ENCODE data around the gene AGPS. TPM values are rescaled to one million over a fixed set of nuclear protein-coding genes. Genes with fewer than 3 reads are reported as not detected.

The AGPS gene
- total RNA-seq, 2 donors from 2014 or later = 38.8 to 44.6 TPM

- H3K9me3 Mint-ChIP-seq = no peaks in the 10 kb centered on the region
- ATAC-seq (replicated peaks in 1 of 2) = no peak
- DNase-seq = no peak
- no peaks in the 10 kb centered on the region for H3K4me1 Mint-ChIP-seq (ENCODE audit: low read depth)
- peaks cover 0 to 2% of the 10 kb centered on the region in 2 donors for H3K36me3 Mint-ChIP-seq (ENCODE audit: insufficient read depth in 2 of 2)
- no peak overlapping the region for H3K4me3 Mint-ChIP-seq
- no peaks in the 10 kb centered on the region for H3K27me3 Mint-ChIP-seq (ENCODE audit: low read depth)
- no peak overlapping the region for H3K27ac Mint-ChIP-seq
These were observed 140.0 kb downstream of the AGPS start for GRCh38 chr2:177532567-177532966.

GRCh38 chr2:177533253-177533652, 140.7 kb downstream of the AGPS start:
- no peak for ATAC-seq (replicated peaks in 1 of 2)
- no peaks in the 10 kb centered on the region for H3K4me1 Mint-ChIP-seq (ENCODE audit: low read depth)
- no peaks in the 10 kb centered on the region for H3K9me3 Mint-ChIP-seq
- no peak for DNase-seq
- H3K36me3 Mint-ChIP-seq (ENCODE audit: insufficient read depth in 2 of 2) = peaks cover 0 to 2% of the 10 kb centered on the region in 2 donors
- H3K4me3 Mint-ChIP-seq = no peak overlapping the region
- H3K27ac Mint-ChIP-seq = no peak overlapping the region
- no peaks in the 10 kb centered on the region for H3K27me3 Mint-ChIP-seq (ENCODE audit: low read depth)

- ATAC-seq (replicated peaks in 1 of 2) = no peak
- no peaks in the 10 kb centered on the region for H3K36me3 Mint-ChIP-seq (ENCODE audit: insufficient read depth in 2 of 2)
- H3K4me1 Mint-ChIP-seq (ENCODE audit: low read depth) = no peaks in the 10 kb centered on the region
- no peak overlapping the region for H3K4me3 Mint-ChIP-seq
- no peak overlapping the region for H3K27ac Mint-ChIP-seq
- H3K9me3 Mint-ChIP-seq = no peaks in the 10 kb centered on the region
- no peak for DNase-seq
- H3K27me3 Mint-ChIP-seq (ENCODE audit: low read depth) = no peaks in the 10 kb centered on the region
These were observed 142.4 kb downstream of the AGPS start for GRCh38 chr2:177535000-177535399.

GRCh38 chr2:177535958-177536504, 143.5 kb downstream of the AGPS start:
- ATAC-seq (replicated peaks in 1 of 2) (no peak), DNase-seq (no peak)
- H3K27me3 Mint-ChIP-seq (ENCODE audit: low read depth) = no peaks in the 10 kb centered on the region
- H3K4me3 Mint-ChIP-seq = no peak overlapping the region
- H3K36me3 Mint-ChIP-seq (ENCODE audit: insufficient read depth in 2 of 2) = no peaks in the 10 kb centered on the region
- H3K9me3 Mint-ChIP-seq = no peaks in the 10 kb centered on the region
- no peak overlapping the region for H3K27ac Mint-ChIP-seq
- H3K4me1 Mint-ChIP-seq (ENCODE audit: low read depth) = peaks cover 5% of the 10 kb centered on the region

GRCh38 chr2:177537213-177537612, 144.6 kb downstream of the AGPS start:
- H3K27ac Mint-ChIP-seq = no peak overlapping the region
- H3K27me3 Mint-ChIP-seq (ENCODE audit: low read depth) = no peaks in the 10 kb centered on the region
- H3K4me1 Mint-ChIP-seq (ENCODE audit: low read depth) = peaks cover 5% of the 10 kb centered on the region
- ATAC-seq (replicated peaks in 1 of 2) (no peak), DNase-seq (no peak)
- H3K36me3 Mint-ChIP-seq (ENCODE audit: insufficient read depth in 2 of 2) = no peaks in the 10 kb centered on the region
- H3K4me3 Mint-ChIP-seq = no peak overlapping the region
- H3K9me3 Mint-ChIP-seq = no peaks in the 10 kb centered on the region

GRCh38 chr2:177537636-177538035, 145.1 kb downstream of the AGPS start:
- Mint-ChIP-seq H3K27ac (no peak overlapping the region), H3K4me1 (ENCODE audit: low read depth) (peaks cover 5% of the 10 kb centered on the region), H3K36me3 (ENCODE audit: insufficient read depth in 2 of 2) (no peaks in the 10 kb centered on the region), H3K4me3 (no peak overlapping the region), H3K27me3 (ENCODE audit: low read depth) (no peaks in the 10 kb centered on the region), H3K9me3 (no peaks in the 10 kb centered on the region)
- DNase-seq (no peak), ATAC-seq (replicated peaks in 1 of 2) (no peak)

- H3K36me3 Mint-ChIP-seq (ENCODE audit: insufficient read depth in 2 of 2) = no peaks in the 10 kb centered on the region
- no peak for ATAC-seq (replicated peaks in 1 of 2)
- H3K4me3 Mint-ChIP-seq = no peak overlapping the region
- H3K27me3 Mint-ChIP-seq (ENCODE audit: low read depth) = no peaks in the 10 kb centered on the region
- H3K9me3 Mint-ChIP-seq = no peaks in the 10 kb centered on the region
- no peak for DNase-seq
- no peak overlapping the region for H3K27ac Mint-ChIP-seq
- H3K4me1 Mint-ChIP-seq (ENCODE audit: low read depth) = peaks cover 5% of the 10 kb centered on the region
These were observed 145.8 kb downstream of the AGPS start for GRCh38 chr2:177538323-177538722.

- Mint-ChIP-seq H3K27ac (no peak overlapping the region), H3K9me3 (no peaks in the 10 kb centered on the region), H3K27me3 (ENCODE audit: low read depth) (no peaks in the 10 kb centered on the region), H3K4me1 (ENCODE audit: low read depth) (peaks cover 5% of the 10 kb centered on the region), H3K36me3 (ENCODE audit: insufficient read depth in 2 of 2) (no peaks in the 10 kb centered on the region), H3K4me3 (no peak overlapping the region)
- DNase-seq = no peak
- peak in 1 of 2 donors; percentile 30 for ATAC-seq (replicated peaks in 1 of 2)
These were observed 147.7 kb downstream of the AGPS start for GRCh38 chr2:177540283-177540682.

GRCh38 chr2:177541258-177541991, 148.9 kb downstream of the AGPS start:
- H3K36me3 Mint-ChIP-seq (ENCODE audit: insufficient read depth in 2 of 2) = peaks cover 0 to 2% of the 10 kb centered on the region in 2 donors
- ATAC-seq (replicated peaks in 1 of 2) (no peak), DNase-seq (no peak)
- no peak overlapping the region for H3K4me3 Mint-ChIP-seq
- H3K9me3 Mint-ChIP-seq = peaks cover 0 to 2% of the 10 kb centered on the region in 2 donors
- H3K27me3 Mint-ChIP-seq (ENCODE audit: low read depth) = no peaks in the 10 kb centered on the region
- H3K4me1 Mint-ChIP-seq (ENCODE audit: low read depth) = peaks cover 5% of the 10 kb centered on the region
- H3K27ac Mint-ChIP-seq = no peak overlapping the region

GRCh38 chr2:177542396-177542795, 149.8 kb downstream of the AGPS start:
- Mint-ChIP-seq H3K9me3 (peaks cover 0 to 4% of the 10 kb centered on the region in 2 donors), H3K27me3 (ENCODE audit: low read depth) (no peaks in the 10 kb centered on the region), H3K36me3 (ENCODE audit: insufficient read depth in 2 of 2) (peaks cover 0 to 2% of the 10 kb centered on the region in 2 donors), H3K4me3 (no peak overlapping the region), H3K4me1 (ENCODE audit: low read depth) (peaks cover 11% of the 10 kb centered on the region), H3K27ac (no peak overlapping the region)
- ATAC-seq (replicated peaks in 1 of 2) (no peak), DNase-seq (no peak)

GRCh38 chr2:177543007-177543760, 150.6 kb downstream of the AGPS start:
- peaks cover 15% of the 10 kb centered on the region for H3K4me1 Mint-ChIP-seq (ENCODE audit: low read depth)
- H3K27me3 Mint-ChIP-seq (ENCODE audit: low read depth) = no peaks in the 10 kb centered on the region

GRCh38 chr2:177545143-177545542, 152.6 kb downstream of the AGPS start:
- Mint-ChIP-seq H3K4me1 (ENCODE audit: low read depth) (peaks cover 15% of the 10 kb centered on the region), H3K27me3 (ENCODE audit: low read depth) (no peaks in the 10 kb centered on the region), H3K9me3 (peaks cover 0 to 4% of the 10 kb centered on the region in 2 donors), H3K27ac (peak overlapping the region; percentile 13), H3K36me3 (ENCODE audit: insufficient read depth in 2 of 2) (peaks cover 0 to 2% of the 10 kb centered on the region in 2 donors), H3K4me3 (no peak overlapping the region)
- ATAC-seq (replicated peaks in 1 of 2) (no peak), DNase-seq (no peak)

More at GRCh38 chr2:177543007-177543760, 150.6 kb downstream of the AGPS start:
- Mint-ChIP-seq H3K27ac (no peak overlapping the region), H3K9me3 (peaks cover 0 to 4% of the 10 kb centered on the region in 2 donors), H3K4me3 (no peak overlapping the region), H3K36me3 (ENCODE audit: insufficient read depth in 2 of 2) (peaks cover 0 to 2% of the 10 kb centered on the region in 2 donors)
- ATAC-seq (replicated peaks in 1 of 2) = no peak
- DNase-seq = no peak

GRCh38 chr2:177545981-177546585, 153.5 kb downstream of the AGPS start:
- DNase-seq (no peak), ATAC-seq (replicated peaks in 1 of 2) (no peak)
- Mint-ChIP-seq H3K27ac (peak overlapping the region; percentile 20), H3K9me3 (peaks cover 0 to 4% of the 10 kb centered on the region in 2 donors), H3K4me1 (ENCODE audit: low read depth) (peaks cover 10% of the 10 kb centered on the region), H3K27me3 (ENCODE audit: low read depth) (no peaks in the 10 kb centered on the region), H3K4me3 (no peak overlapping the region), H3K36me3 (ENCODE audit: insufficient read depth in 2 of 2) (peaks cover 0 to 2% of the 10 kb centered on the region in 2 donors)
